ENCODE results near the gene SCN7A.

DNA sequence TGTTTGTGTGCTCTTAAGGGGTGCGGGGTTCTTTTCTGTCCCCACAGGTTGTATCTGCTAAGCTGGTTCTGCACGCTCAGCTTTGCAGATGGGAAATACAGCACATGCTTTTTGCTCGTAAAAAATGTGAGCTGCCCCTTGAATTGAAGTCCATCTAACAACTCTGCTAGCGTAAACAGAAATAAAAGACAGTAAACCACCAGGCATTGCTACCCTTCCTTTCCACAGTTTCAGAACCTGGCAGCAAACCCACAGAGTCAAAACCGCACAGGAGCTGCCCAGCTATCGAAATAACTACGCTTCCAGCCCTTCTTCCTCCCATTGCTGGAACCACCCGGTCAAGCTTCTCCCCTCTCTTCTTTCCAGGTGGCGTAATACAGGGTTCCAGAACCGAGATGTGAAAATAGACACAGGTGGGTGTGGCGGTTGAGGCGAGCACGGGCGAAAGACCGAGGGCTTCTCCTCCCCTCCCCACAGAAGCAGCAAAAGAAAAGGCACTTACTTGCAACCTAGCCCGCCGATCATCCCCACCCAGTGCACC, 118.8 kb downstream of the SCN7A start:
- TF ChIP-seq, protein P1, sequence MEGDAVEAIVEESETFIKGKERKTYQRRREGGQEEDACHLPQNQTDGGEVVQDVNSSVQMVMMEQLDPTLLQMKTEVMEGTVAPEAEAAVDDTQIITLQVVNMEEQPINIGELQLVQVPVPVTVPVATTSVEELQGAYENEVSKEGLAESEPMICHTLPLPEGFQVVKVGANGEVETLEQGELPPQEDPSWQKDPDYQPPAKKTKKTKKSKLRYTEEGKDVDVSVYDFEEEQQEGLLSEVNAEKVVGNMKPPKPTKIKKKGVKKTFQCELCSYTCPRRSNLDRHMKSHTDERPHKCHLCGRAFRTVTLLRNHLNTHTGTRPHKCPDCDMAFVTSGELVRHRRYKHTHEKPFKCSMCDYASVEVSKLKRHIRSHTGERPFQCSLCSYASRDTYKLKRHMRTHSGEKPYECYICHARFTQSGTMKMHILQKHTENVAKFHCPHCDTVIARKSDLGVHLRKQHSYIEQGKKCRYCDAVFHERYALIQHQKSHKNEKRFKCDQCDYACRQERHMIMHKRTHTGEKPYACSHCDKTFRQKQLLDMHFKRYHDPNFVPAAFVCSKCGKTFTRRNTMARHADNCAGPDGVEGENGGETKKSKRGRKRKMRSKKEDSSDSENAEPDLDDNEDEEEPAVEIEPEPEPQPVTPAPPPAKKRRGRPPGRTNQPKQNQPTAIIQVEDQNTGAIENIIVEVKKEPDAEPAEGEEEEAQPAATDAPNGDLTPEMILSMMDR (IDR thresholded peaks at IDR 0.05): no peak
- no peak for TF ChIP-seq POLR2A (IDR thresholded peaks at IDR 0.05)

Data from adrenal gland (tissue), 5 donors.